Gastroesophageal sphincter (tissue), 3 donors: ENCODE measurements around the gene MYO1G.

Experiments
- CTCF ChIP-seq, 4 experiments: fragments of 200-600 bp in 2 of 4; fragments of 450-650 bp in 2 of 4; sonication (generic) in 1 of 4; IDR thresholded peaks; one replicate each; pipeline ENCODE4 v1.5.1; 2017 to 2019; ENCODE audit warnings: antibody characterized with exemption in 4 of 4, mild to moderate bottlenecking in 2 of 4, moderate library complexity in 2 of 4
- EP300 ChIP-seq: sonication (generic); formaldehyde crosslinking; IDR thresholded peaks from one replicate; pipeline ENCODE4 v1.6.1; 2017; ENCODE audit warnings: antibody characterized with exemption, mild to moderate bottlenecking
- POLR2A ChIP-seq, 2 donors: fragments of 450-650 bp; IDR thresholded peaks; one replicate each; pipeline ENCODE4 v1.6.1; 2017; ENCODE audit warnings: antibody characterized with exemption in 2 of 2, mild to moderate bottlenecking in 2 of 2, moderate library complexity in 1 of 2
- POLR2AphosphoS5 ChIP-seq: sonication (generic); formaldehyde crosslinking; IDR thresholded peaks from one replicate; pipeline ENCODE4 v1.6.1; 2017; ENCODE audit warnings: antibody characterized with exemption

GRCh38 chr7:44990109-44991023 is 11.6 kb upstream of the MYO1G start:
- TF ChIP-seq POLR2A (IDR thresholded peaks at IDR 0.05) (no peak), CTCF (IDR thresholded peaks at IDR 0.05) (no peak), POLR2AphosphoS5 (no peak), EP300 (no peak)
